ENCODE data around the gene EDN1.

Gene EDN1

GRCh38 chr6:12245763-12246718 is 44.1 kb upstream of the EDN1 start:
- Histone ChIP-seq H3K9ac (no peak overlapping the region), H3K4me2 (no peak overlapping the region), H3K27me3 (ENCODE audit: insufficient read depth, low read depth) (no peaks in the 10 kb centered on the region), H2AFZ (ENCODE audit: low read depth) (no peak overlapping the region), H3K36me3 (ENCODE audit: insufficient read depth) (no peaks in the 10 kb centered on the region), H3K4me1 (ENCODE audit: low read depth, poor library complexity, severe bottlenecking) (no peaks in the 10 kb centered on the region), H3K79me2 (ENCODE audit: insufficient read depth, low read depth) (no peaks in the 10 kb centered on the region), H3K4me3 (IDR thresholded peaks at IDR 0.05; ENCODE audit: insufficient read depth, low read depth, low read length) (no peak overlapping the region), H3K27ac (no peak overlapping the region), H4K20me1 (ENCODE audit: insufficient read depth) (no peaks in the 10 kb centered on the region)
- TF ChIP-seq CTCF (conservative IDR thresholded peaks at IDR 0.05; ENCODE audit: low read depth, low read length): no peak

GRCh38 chr6:12246900-12247299 is 43.3 kb upstream of the EDN1 start:
- H2AFZ ChIP-seq (ENCODE audit: low read depth): no peak overlapping the region
- no peaks in the 10 kb centered on the region for H3K36me3 ChIP-seq (ENCODE audit: insufficient read depth)
- no peaks in the 10 kb centered on the region for H3K27me3 ChIP-seq (ENCODE audit: insufficient read depth, low read depth)

GRCh38 chr6:12249541-12250382 is 40.4 kb upstream of the EDN1 start:
- no peak overlapping the region for H3K27ac ChIP-seq
- no peaks in the 10 kb centered on the region for H4K20me1 ChIP-seq (ENCODE audit: insufficient read depth)
- H3K79me2 ChIP-seq (ENCODE audit: insufficient read depth, low read depth): no peaks in the 10 kb centered on the region
- H3K4me2 ChIP-seq: no peak overlapping the region
- no peak for TF ChIP-seq CTCF (conservative IDR thresholded peaks at IDR 0.05; ENCODE audit: low read depth, low read length)
- no peaks in the 10 kb centered on the region for H3K27me3 ChIP-seq (ENCODE audit: insufficient read depth, low read depth)
- H3K9ac ChIP-seq: no peak overlapping the region
- H3K4me1 ChIP-seq (ENCODE audit: low read depth, poor library complexity, severe bottlenecking): no peaks in the 10 kb centered on the region
- H3K4me3 ChIP-seq (IDR thresholded peaks at IDR 0.05; ENCODE audit: insufficient read depth, low read depth, low read length): no peak overlapping the region
- no peaks in the 10 kb centered on the region for H3K36me3 ChIP-seq (ENCODE audit: insufficient read depth)
- H2AFZ ChIP-seq (ENCODE audit: low read depth): no peak overlapping the region

More at GRCh38 chr6:12246900-12247299, 43.3 kb upstream of the EDN1 start:
- H3K4me1 ChIP-seq (ENCODE audit: low read depth, poor library complexity, severe bottlenecking): no peaks in the 10 kb centered on the region
- no peak overlapping the region for H3K4me3 ChIP-seq (IDR thresholded peaks at IDR 0.05; ENCODE audit: insufficient read depth, low read depth, low read length)
- no peak for TF ChIP-seq CTCF (conservative IDR thresholded peaks at IDR 0.05; ENCODE audit: low read depth, low read length)
- no peaks in the 10 kb centered on the region for H3K79me2 ChIP-seq (ENCODE audit: insufficient read depth, low read depth)
- H3K9ac ChIP-seq: no peak overlapping the region
- no peak overlapping the region for H3K4me2 ChIP-seq
- H4K20me1 ChIP-seq (ENCODE audit: insufficient read depth): no peaks in the 10 kb centered on the region
- H3K27ac ChIP-seq: no peak overlapping the region

- H3K4me3 ChIP-seq (IDR thresholded peaks at IDR 0.05; ENCODE audit: insufficient read depth, low read depth, low read length): no peak overlapping the region
- no peaks in the 10 kb centered on the region for H3K79me2 ChIP-seq (ENCODE audit: insufficient read depth, low read depth)
- no peak for TF ChIP-seq CTCF (conservative IDR thresholded peaks at IDR 0.05; ENCODE audit: low read depth, low read length)
- H2AFZ ChIP-seq (ENCODE audit: low read depth): no peak overlapping the region
- H3K9ac ChIP-seq: no peak overlapping the region
- no peaks in the 10 kb centered on the region for H3K27me3 ChIP-seq (ENCODE audit: insufficient read depth, low read depth)
- H3K4me1 ChIP-seq (ENCODE audit: low read depth, poor library complexity, severe bottlenecking): no peaks in the 10 kb centered on the region
- H3K27ac ChIP-seq: no peak overlapping the region
- no peaks in the 10 kb centered on the region for H4K20me1 ChIP-seq (ENCODE audit: insufficient read depth)
- H3K4me2 ChIP-seq: no peak overlapping the region
- no peaks in the 10 kb centered on the region for H3K36me3 ChIP-seq (ENCODE audit: insufficient read depth)
Measured at GRCh38 chr6:12250383-12250770, 39.8 kb upstream of the EDN1 start.
